GM18867 (cell line): Measurements from ENCODE around the gene ZNF280B.

Experiments
- ATAC-seq: cut with Tn5 transposase; IDR thresholded peaks from one replicate; pipeline ENCODE4 v1.9.1; 2021; ENCODE audit warnings: mild to moderate bottlenecking, moderate library complexity; ENCODE audit not compliant: unreplicated experiment

Gene ZNF280B

DNA sequence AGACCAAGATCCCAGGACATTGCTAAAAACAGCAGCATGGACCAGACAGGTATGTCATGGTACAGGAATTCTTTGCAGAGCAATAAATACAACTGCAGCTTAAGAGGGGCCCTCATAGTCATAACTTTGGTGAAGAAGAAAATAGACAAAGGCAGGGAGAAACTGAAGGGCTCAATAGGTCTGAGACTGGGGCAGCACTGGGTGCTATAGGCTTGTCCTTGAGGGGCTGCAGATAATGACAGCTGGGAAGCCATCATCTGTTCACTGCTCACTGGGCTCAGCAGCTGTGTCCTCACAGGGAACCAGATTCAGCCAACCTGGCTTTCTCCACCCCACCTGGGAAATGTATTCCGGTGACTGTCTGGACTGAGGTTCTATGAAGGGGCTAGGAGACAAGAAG is 68.4 kb downstream of the ZNF280B start:
- ATAC-seq: no peak
